ENCODE results near the gene ZNF524. TPM values are rescaled to one million over a fixed set of nuclear protein-coding genes. Genes with fewer than 3 reads are reported as not detected.

The ZNF524 gene
- total RNA-seq, 1 experiment from 2014 or later = 26.4 TPM

DNA sequence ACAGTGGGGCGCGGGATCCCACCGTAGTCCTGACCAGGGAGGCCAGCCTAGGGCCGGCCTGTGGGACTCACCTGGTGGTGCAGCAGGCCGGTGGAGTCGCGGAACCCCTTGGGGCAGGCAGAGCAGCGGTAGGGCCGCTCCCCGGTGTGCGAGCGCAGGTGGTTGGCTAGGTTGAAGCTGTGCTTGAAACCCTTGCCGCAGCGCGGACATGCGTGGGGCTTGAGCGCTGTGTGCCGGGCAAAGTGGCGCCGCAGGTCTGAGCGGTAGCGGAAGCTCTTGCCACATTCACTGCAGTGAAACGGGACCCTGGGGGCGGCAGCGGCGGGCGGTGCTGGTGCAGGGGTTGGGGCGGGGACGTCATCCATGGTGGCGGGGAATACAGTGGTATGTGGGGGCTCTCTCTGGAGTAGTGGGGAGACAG, 2.6 kb upstream of the ZNF524 start:
- CTCF ChIA-PET = no interaction called here
- Histone ChIP-seq H3K27ac (ENCODE audit: low read length) (no peak overlapping the region), H3K36me3 (ENCODE audit: control insufficient read depth, insufficient read depth, low read length) (no peaks in the 10 kb centered on the region; the same call in 1 of the 2 replicates), H3K9me3 (ENCODE audit: control insufficient read depth, insufficient read depth, low read depth, low read length) (no peaks in the 10 kb centered on the region), H3K4me1 (ENCODE audit: control insufficient read depth, insufficient read depth, low read length) (peaks cover 10% of the 10 kb centered on the region), H3K27me3 (ENCODE audit: control insufficient read depth, insufficient read depth, low read length) (no peaks in the 10 kb centered on the region), H3K4me3 (ENCODE audit: low read depth in 2 of 2, low read length in 2 of 2) (no peak overlapping the region)
- ATAC-seq (no peak), DNase-seq (ENCODE audit: low read depth, low spot score) (no peak)
- POLR2A ChIA-PET = no interaction called here
- no peak for TF ChIP-seq SIN3A (IDR thresholded peaks at IDR 0.05; ENCODE audit: borderline replicate concordance, insufficient read depth, low read depth, low read length)
- no peak for TF ChIP-seq REST (IDR thresholded peaks at IDR 0.05; ENCODE audit: insufficient read depth in 1 of 2, low read depth in 2 of 2, low read length in 1 of 2)
- no peak for TF ChIP-seq CTCF (IDR thresholded peaks at IDR 0.05)
- no peak for TF ChIP-seq POLR2AphosphoS5 (IDR thresholded peaks at IDR 0.05; ENCODE audit: low read depth, low read length)
- no peak for TF ChIP-seq TCF7L2 (IDR thresholded peaks at IDR 0.05; ENCODE audit: low read depth, low read length)
- intact Hi-C loops (cut with micrococcal nuclease; ENCODE audit: unreplicated experiment) (no loop called here), in situ Hi-C loops (cut with HindIII; ENCODE audit: low pct_unique_long_range_greater_than_20kb, low sequenced_read_pairs) (no loop called here)
- no TSS peak for BruUV-seq (replicated peaks)

GRCh38 chr19:55598034-55598433, 2.1 kb upstream of the ZNF524 start:
- H3K27me3 ChIP-seq (ENCODE audit: control insufficient read depth, insufficient read depth, low read length) = no peaks in the 10 kb centered on the region
- ATAC-seq (no peak), DNase-seq (ENCODE audit: low read depth, low spot score) (no peak)
- peaks cover 10% of the 10 kb centered on the region for H3K4me1 ChIP-seq (ENCODE audit: control insufficient read depth, insufficient read depth, low read length)
- ChIA-PET CTCF (no interaction called here), POLR2A (no interaction called here)
- TF ChIP-seq POLR2AphosphoS5 (IDR thresholded peaks at IDR 0.05; ENCODE audit: low read depth, low read length) (no peak), TCF7L2 (IDR thresholded peaks at IDR 0.05; ENCODE audit: low read depth, low read length) (no peak), REST (IDR thresholded peaks at IDR 0.05; ENCODE audit: insufficient read depth in 1 of 2, low read depth in 2 of 2, low read length in 1 of 2) (no peak), SIN3A (IDR thresholded peaks at IDR 0.05; ENCODE audit: borderline replicate concordance, insufficient read depth, low read depth, low read length) (no peak), CTCF (IDR thresholded peaks at IDR 0.05) (no peak)
- BruUV-seq (replicated peaks) = no TSS peak
- in situ Hi-C loops (cut with HindIII; ENCODE audit: low pct_unique_long_range_greater_than_20kb, low sequenced_read_pairs) (no loop called here), intact Hi-C loops (cut with micrococcal nuclease; ENCODE audit: unreplicated experiment) (no loop called here)
- no peak overlapping the region; a peak in 1 of 4 replicates for H3K4me3 ChIP-seq (ENCODE audit: low read depth in 2 of 2, low read length in 2 of 2)
- no peaks in the 10 kb centered on the region; the same call in 1 of the 2 replicates for H3K36me3 ChIP-seq (ENCODE audit: control insufficient read depth, insufficient read depth, low read length)
- no peaks in the 10 kb centered on the region for H3K9me3 ChIP-seq (ENCODE audit: control insufficient read depth, insufficient read depth, low read depth, low read length)
- peak overlapping the region; percentile 69; the same call in 1 of the 2 replicates for H3K27ac ChIP-seq (ENCODE audit: low read length)

Data from Panc1 (cell line).